Right cardiac atrium (tissue), 5 donors: Measurements from ENCODE around the gene SPP1. TPM values are rescaled to one million over a fixed set of nuclear protein-coding genes. Genes with fewer than 3 reads are reported as not detected.
"Not testable (repeated sequence)": the region's sequence is repeated elsewhere in the genome, so short reads cannot be mapped to it uniquely, and the experiment has no call there.

Experiments used
- ATAC-seq, 2 donors: fragments of 200-7000 bp; cut with Tn5 transposase; one replicate each; pipeline versions ENCODE4 v1.8.0 to v1.9.1; 2020; ENCODE audit warnings: moderate library complexity in 2 of 2, mild to moderate bottlenecking in 1 of 2
- DNase-seq, 3 donors: peaks; one replicate each; pipeline ENCODE4 v3.0.0-alpha.2; 2020
- H3K27ac ChIP-seq: one replicate; pipeline ENCODE4 v1.5.1; 2013; ENCODE audit warnings: mild to moderate bottlenecking, low read length, control low read depth, moderate library complexity
- H3K27me3 ChIP-seq: one replicate; pipeline ENCODE4 v1.6.1; 2013; ENCODE audit not compliant: control insufficient read depth, insufficient read depth
- H3K4me1 ChIP-seq: one replicate; pipeline ENCODE4 v1.6.1; 2013; ENCODE audit warnings: low read length; ENCODE audit not compliant: control insufficient read depth, insufficient read depth
- H3K4me3 ChIP-seq: one replicate; pipeline ENCODE4 v1.5.1; 2013; ENCODE audit warnings: low read length, control low read depth
- H3K9me3 ChIP-seq: one replicate; pipeline ENCODE4 v1.6.1; 2013; ENCODE audit warnings: low read length; ENCODE audit not compliant: control insufficient read depth
- WGBS: extraction: QIAGEN DNeasy Blood & Tissue Kit; methylation state at CpG from one replicate; pipeline ENCODE4 v1.1.7; 2013; 5-methylcytosine and 5-hydroxymethylcytosine counted together
- intact Hi-C, 4 donors: fragments of 100-400 bp; cut with DNase I; formaldehyde crosslinking; loops; one replicate each; pipeline versions ENCODE4 v1.11.0 to v1.14.0; 2022 to 2023
- polyA plus RNA-seq: library from polyadenylated mRNA; stranded (reverse); fragments of 200-250 nt; gene quantifications from one replicate; pipeline ENCODE4 v1.2.3, GENCODE V29; 2013
- total RNA-seq, 4 donors: library from RNA; stranded (reverse); fragmentation: NEBNext Ultra II Directional; extraction: Animal tissue kit (Norgen Biotek cat#: 25700); gene quantifications; one replicate each; pipeline ENCODE4 v1.2.1, GENCODE V29; 2021
- donor health status: healthy with polysubstance abuse.
- donor health status: DM: no; HTN: yes; CAD: no.
- donor health status: DM: no; HTN: no; CAD: no.
- donor health status: DM: no; HTN: yes; CAD: no; lungs with severe emphysema.
- donor health status: DM: yes; HTN: yes; CAD: no.

SPP1 gene
- total and polyA plus RNA-seq, 5 donors: 3.1 to 38.8 (median 20.9) TPM

GRCh38 chr4:88025868-88026661 lies 50.6 kb downstream of the SPP1 start:
- H3K27me3 ChIP-seq, H3K9me3 ChIP-seq, H3K4me1 ChIP-seq, ATAC-seq, H3K4me3 ChIP-seq, H3K27ac ChIP-seq, DNase-seq, intact Hi-C loops: not testable (repeated sequence)
- WGBS: 98% methylated on average over 6 of the region's 6 CpGs

- Histone ChIP-seq H3K4me1 (peaks cover 3% of the 10 kb centered on the region), H3K27ac (no peak overlapping the region), H3K9me3 (no peaks in the 10 kb centered on the region), H3K4me3 (no peak overlapping the region), H3K27me3 (no peaks in the 10 kb centered on the region)
- 57% methylated on average over 4 of the region's 4 CpGs for WGBS
- ATAC-seq: peak in 1 of 2 donors; percentile 48
- intact Hi-C loops: no loop called here
- no peak for DNase-seq
Measured at GRCh38 chr4:88027611-88028608, 52.4 kb downstream of the SPP1 start.

- Histone ChIP-seq H3K9me3 (no peaks in the 10 kb centered on the region), H3K27me3 (no peaks in the 10 kb centered on the region), H3K27ac (no peak overlapping the region), H3K4me1 (peaks cover 3% of the 10 kb centered on the region), H3K4me3 (no peak overlapping the region)
- 67% methylated on average over 3 of the region's 3 CpGs for WGBS
- intact Hi-C loops: no loop called here
- ATAC-seq: no peak
- no peak for DNase-seq
Measured at GRCh38 chr4:88028946-88029345, 53.4 kb downstream of the SPP1 start.

- WGBS: 72% methylated on average over 3 of the region's 3 CpGs
- ATAC-seq (no peak), DNase-seq (no peak)
Measured at GRCh38 chr4:88029556-88029955, 54.0 kb downstream of the SPP1 start.

GRCh38 chr4:88030565-88031310 lies 55.2 kb downstream of the SPP1 start:
- DNase-seq (no peak), ATAC-seq (no peak)
- H3K27ac ChIP-seq: no peak overlapping the region
- H3K27me3 ChIP-seq: no peaks in the 10 kb centered on the region
- peaks cover 3% of the 10 kb centered on the region for H3K4me1 ChIP-seq
- intact Hi-C loops: loop anchor here in 3 of 4 donors (5.0 to 10.0 kb wide), 3 partner anchors 174 to 184 kb away; no protein-coding TSS in a partner anchor
- WGBS: 82% methylated on average over 12 of the region's 12 CpGs
- no peak overlapping the region for H3K4me3 ChIP-seq
- H3K9me3 ChIP-seq: no peaks in the 10 kb centered on the region

More at GRCh38 chr4:88029556-88029955, 54.0 kb downstream of the SPP1 start:
- Histone ChIP-seq H3K9me3 (no peaks in the 10 kb centered on the region), H3K4me1 (peaks cover 3% of the 10 kb centered on the region), H3K27me3 (no peaks in the 10 kb centered on the region), H3K27ac (no peak overlapping the region), H3K4me3 (no peak overlapping the region)
- intact Hi-C loops: no loop called here

Other genes with a start within 250 kb of the SPP1 start
- gene IBSP, start 176.2 kb upstream of the SPP1 start, total RNA-seq: not detected
- gene IBSP, start 176.2 kb upstream of the SPP1 start, polyA plus RNA-seq: 0.07 TPM
- not detected for gene MEPE, start 142.7 kb upstream of the SPP1 start, total RNA-seq
- not detected for gene MEPE, start 142.7 kb upstream of the SPP1 start, polyA plus RNA-seq
- gene PKD2, start 31.9 kb downstream of the SPP1 start, total RNA-seq: 10 to 100 TPM; 17.5 to 22.6 (median 20.9) TPM
- 10.3 TPM for gene PKD2, start 31.9 kb downstream of the SPP1 start, polyA plus RNA-seq
- gene ABCG2, start 182.9 kb downstream of the SPP1 start, total RNA-seq: 1 to 10 TPM; 1.6 to 4.0 (median 2.1) TPM
- gene ABCG2, start 182.9 kb downstream of the SPP1 start, polyA plus RNA-seq: 0.97 TPM